Measurements from ENCODE around the gene UCN3.

- TF ChIP-seq EZH2phosphoT487 (IDR thresholded peaks at IDR 0.05; ENCODE audit: insufficient read depth, low read depth): no peak
- no peak for TF ChIP-seq EZH2 (IDR thresholded peaks at IDR 0.05; ENCODE audit: insufficient read depth, poor library complexity, severe bottlenecking)
These were observed 27.0 kb downstream of the UCN3 start for GRCh38 chr10:5391790-5392189.

Data from GM23248 (cell line).